Stimulated activated CD8-positive, alpha-beta memory T cell treated with anti-CD3 and anti-CD28 coated beads, Interleukin-7, amount 100 ng/mL, for 24 hours (primary cell): Measurements from ENCODE around the gene DNAAF2.
"Not testable (repeated sequence)": the region's sequence is repeated elsewhere in the genome, so short reads cannot be mapped to it uniquely, and the experiment has no call there.

Experiments used
- DNase-seq: peaks from one replicate; pipeline ENCODE4 v3.0.0-alpha.2; 2020; ENCODE audit warnings: low read depth

The DNAAF2 gene

GRCh38 chr14:49622022-49622607 lies 12.9 kb downstream of the DNAAF2 start:
- no peak for DNase-seq

GRCh38 chr14:49621114-49621881 lies 13.7 kb downstream of the DNAAF2 start:
- DNase-seq = peak; percentile 41

- DNase-seq = peak; percentile 85
Observed at GRCh38 chr14:49620182-49621113, 14.6 kb downstream of the DNAAF2 start, which contains the start of the genes MGAT2 and RPL36AL. MGAT2 (plus strand) TSS chr14:49620799; CDS start chr14:49621269, 470 bp downstream. RPL36AL (minus strand) TSS chr14:49620626; CDS start chr14:49619104, 1,522 bp downstream.

- no peak for DNase-seq
Observed at GRCh38 chr14:49619730-49620129, 15.3 kb downstream of the DNAAF2 start.

GRCh38 chr14:49619273-49619672 lies 15.8 kb downstream of the DNAAF2 start:
- DNase-seq = not testable (repeated sequence)

DNA sequence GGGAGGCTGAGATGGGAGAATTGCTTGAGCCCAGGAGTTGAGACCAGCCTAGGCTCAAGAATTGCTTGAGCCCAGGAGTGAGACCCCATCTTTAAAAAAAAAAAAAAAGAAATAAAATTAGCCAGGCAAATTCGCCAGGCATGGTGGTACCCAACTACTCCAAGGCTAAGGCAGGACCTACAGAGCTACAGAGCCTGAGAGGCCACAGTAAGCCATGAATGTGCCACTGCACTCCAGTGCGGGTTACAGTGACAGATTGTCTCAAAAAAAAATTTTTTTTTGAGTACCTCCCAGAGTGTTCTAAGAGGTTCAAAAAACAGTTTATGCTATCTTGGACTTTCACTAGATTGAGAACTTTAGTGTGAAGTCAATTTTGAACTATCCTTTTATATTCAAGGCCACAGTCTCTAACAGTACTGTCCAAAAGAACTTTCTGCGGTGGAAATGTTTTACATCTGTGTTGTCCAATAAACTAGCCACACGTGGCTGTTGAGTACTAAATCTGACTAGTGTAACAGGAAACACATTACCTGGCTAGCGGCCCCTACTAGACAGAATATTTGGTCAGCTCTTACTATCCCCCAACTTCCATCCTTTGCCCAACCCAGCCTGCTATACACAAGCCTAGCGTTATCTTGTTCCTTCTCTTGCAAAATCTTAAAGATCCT lies 17.1 kb downstream of the DNAAF2 start:
- no peak for DNase-seq

DNA sequence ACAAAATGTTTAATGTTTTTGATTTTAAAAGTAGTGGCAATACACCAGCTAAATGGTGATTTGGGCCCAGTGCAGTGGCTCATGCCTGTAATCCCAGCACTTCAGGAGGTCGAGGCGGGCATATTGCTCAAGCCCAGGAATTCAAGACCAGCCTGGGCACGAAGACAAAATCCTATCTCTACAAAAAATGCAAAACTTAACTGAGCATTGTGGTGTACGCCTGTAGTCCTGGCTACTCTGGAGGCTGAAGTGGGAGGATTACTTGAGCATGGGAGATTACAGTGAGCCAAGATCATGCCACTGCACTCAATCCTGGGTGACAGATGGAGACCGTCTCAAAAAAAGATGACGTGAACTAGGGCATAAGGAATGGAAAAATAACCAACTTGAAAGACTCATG lies 19.3 kb downstream of the DNAAF2 start:
- DNase-seq = no peak

GRCh38 chr14:49614196-49614595 lies 20.8 kb downstream of the DNAAF2 start:
- DNase-seq = no peak

- DNase-seq = no peak
Observed at GRCh38 chr14:49612671-49613070, 22.4 kb downstream of the DNAAF2 start.

DNA sequence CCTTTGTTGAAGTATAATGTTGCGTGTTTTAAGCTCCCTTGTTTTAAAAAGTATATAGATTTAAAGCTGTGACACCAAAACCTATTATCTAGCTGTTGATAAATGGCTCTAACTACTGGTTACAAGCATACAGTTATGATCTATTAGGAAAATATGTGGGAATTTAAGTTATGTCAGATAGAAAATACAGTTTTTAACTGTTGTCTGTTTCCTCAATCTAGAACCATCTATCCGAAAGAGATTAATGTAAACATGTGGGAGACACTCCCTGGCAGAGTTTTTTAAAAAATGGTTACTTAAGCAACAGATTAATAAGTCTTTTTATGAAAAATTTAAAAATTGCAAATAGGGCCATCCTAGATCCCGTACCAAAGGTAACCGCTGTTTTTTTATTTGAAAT lies 22.8 kb downstream of the DNAAF2 start:
- no peak for DNase-seq

- no peak for DNase-seq
Observed at GRCh38 chr14:49607583-49607982, 27.5 kb downstream of the DNAAF2 start.

DNA sequence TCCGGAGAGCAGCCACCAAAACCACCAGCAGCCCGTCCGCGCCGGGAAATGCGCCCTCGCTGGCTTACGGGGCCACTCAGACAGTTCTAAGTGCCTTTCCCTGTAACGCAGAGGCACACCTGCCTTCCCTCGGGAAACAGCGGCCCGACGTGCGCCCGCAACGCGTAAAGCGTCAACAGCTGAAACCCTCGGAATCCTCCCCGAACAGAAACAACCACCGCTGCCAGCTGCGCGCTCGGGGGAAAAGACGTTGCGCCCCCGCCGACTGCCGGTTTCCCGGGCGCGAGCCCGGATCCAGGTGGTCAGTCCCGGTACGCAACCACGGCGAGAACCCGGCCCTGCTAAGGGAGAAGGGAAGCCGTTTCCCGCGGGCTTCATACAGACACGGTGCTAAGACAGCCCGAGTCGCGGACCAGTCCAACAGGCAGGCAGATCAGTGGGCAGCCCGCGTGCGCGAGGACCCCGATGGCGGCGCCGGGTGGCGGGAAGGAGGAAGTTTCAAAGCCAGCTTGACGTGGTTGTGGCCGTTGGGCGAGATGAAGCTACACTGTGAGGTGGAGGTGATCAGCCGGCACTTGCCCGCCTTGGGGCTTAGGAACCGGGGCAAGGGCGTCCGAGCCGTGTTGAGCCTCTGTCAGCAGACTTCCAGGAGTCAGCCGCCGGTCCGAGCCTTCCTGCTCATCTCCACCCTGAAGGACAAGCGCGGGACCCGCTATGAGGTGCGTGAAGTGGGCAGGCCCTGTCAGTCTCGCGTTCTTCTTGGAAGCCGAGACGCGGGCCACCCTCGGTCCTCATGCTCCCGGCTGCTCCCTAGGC lies 36.4 kb downstream of the DNAAF2 start, which contains the start of gene LRR1:
Gene LRR1 (plus strand): TSS at position 456 of the 816 bp plus-strand sequence. CDS start 81 bp downstream, at position 537.
- peak; percentile 74 for DNase-seq

GRCh38 chr14:49598189-49598484 lies 36.9 kb downstream of the DNAAF2 start:
- DNase-seq = no peak

GRCh38 chr14:49594347-49595091 lies 40.5 kb downstream of the DNAAF2 start:
- no peak for DNase-seq

GRCh38 chr14:49593016-49593415 lies 42.0 kb downstream of the DNAAF2 start:
- no peak for DNase-seq

- no peak for DNase-seq
Observed at GRCh38 chr14:49589387-49589786, 45.7 kb downstream of the DNAAF2 start.

DNA sequence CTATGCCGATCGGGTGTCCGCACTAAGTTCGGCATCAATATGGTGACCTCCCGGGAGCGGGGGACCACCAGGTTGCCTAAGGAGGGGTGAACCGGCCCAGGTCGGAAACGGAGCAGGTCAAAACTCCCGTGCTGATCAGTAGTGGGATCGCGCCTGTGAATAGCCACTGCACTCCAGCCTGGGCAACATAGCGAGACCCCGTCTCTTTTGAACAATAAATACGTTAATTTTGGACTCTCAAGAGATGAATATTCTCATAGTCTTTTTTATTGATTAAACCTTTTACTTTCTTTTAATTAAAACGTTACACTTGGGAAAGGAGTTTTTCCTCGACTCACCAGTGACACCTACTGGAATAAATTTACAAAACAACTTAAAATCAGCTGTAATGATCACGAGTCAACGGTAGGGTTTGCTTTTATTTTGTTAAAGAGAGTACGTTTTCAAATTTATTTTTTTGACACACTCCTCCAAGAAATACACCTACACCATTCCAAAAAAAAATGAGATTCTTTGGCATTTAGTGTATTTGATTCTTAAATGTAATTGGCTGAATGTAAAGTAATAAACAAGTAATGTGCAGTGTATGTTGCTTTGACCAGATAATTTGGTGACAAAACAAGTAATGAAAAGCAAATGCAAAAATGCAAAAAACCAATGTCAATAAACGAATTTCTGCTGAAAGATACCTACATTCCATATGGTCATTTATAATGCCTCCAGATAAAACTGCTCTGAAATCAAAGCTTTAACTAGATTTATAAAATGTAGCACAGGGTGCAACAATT lies 48.2 kb downstream of the DNAAF2 start:
- DNase-seq = no peak

GRCh38 chr14:49585803-49586672 lies 49.0 kb downstream of the DNAAF2 start, which contains the start of gene RPS29:
RPS29 (minus strand) TSS chr14:49586380; CDS start chr14:49586346, 34 bp downstream.
- peak; percentile 97 for DNase-seq
